ENCODE data around the gene ULK4. TPM values are rescaled to one million over a fixed set of nuclear protein-coding genes. Genes with fewer than 3 reads are reported as not detected.
"Not testable (repeated sequence)": the region's sequence is repeated elsewhere in the genome, so short reads cannot be mapped to it uniquely, and the experiment has no call there.

Gene ULK4
- total RNA-seq, 4 donors from 2014 or later: 13.3 to 23.4 (median 17.9) TPM

GRCh38 chr3:41872157-41872556 is 89.7 kb downstream of the ULK4 start:
- Histone ChIP-seq H3K36me3 (no peaks in the 10 kb centered on the region), H3K9me3 (peaks cover 0 to 4% (median 0%) of the 10 kb centered on the region in 4 donors), H3K4me3 (no peak overlapping the region), H3K27me3 (no peaks in the 10 kb centered on the region), H3K4me1 (no peaks in the 10 kb centered on the region), H3K27ac (no peak overlapping the region)
- TF ChIP-seq EP300 (IDR thresholded peaks at IDR 0.05): no peak
- no peak for TF ChIP-seq POLR2A (IDR thresholded peaks at IDR 0.05)
- no peak for TF ChIP-seq CTCF (IDR thresholded peaks at IDR 0.05)
- no peak for DNase-seq (ENCODE audit: low spot score in 2 of 2)
- 65 to 71% methylated on average over 1 of the region's 1 CpG for WGBS, 2 donors

GRCh38 chr3:41867533-41867932 is 94.4 kb downstream of the ULK4 start:
- Histone ChIP-seq H3K4me3 (no peak overlapping the region), H3K4me1 (no peaks in the 10 kb centered on the region), H3K9me3 (peaks cover 0 to 4% (median 0%) of the 10 kb centered on the region in 4 donors), H3K27ac (no peak overlapping the region), H3K36me3 (no peaks in the 10 kb centered on the region), H3K27me3 (no peaks in the 10 kb centered on the region)
- TF ChIP-seq POLR2A (IDR thresholded peaks at IDR 0.05): no peak
- TF ChIP-seq EP300 (IDR thresholded peaks at IDR 0.05): no peak
- no peak for TF ChIP-seq CTCF (IDR thresholded peaks at IDR 0.05)
- DNase-seq (ENCODE audit: low spot score in 2 of 2): no peak
- 86 to 97% methylated on average over 2 of the region's 2 CpGs for WGBS, 2 donors

- TF ChIP-seq POLR2A (IDR thresholded peaks at IDR 0.05) (no peak), CTCF (IDR thresholded peaks at IDR 0.05) (no peak), EP300 (IDR thresholded peaks at IDR 0.05) (no peak)
- peaks cover 0 to 10% (median 0%) of the 10 kb centered on the region in 4 donors for H3K9me3 ChIP-seq
- no peak for DNase-seq (ENCODE audit: low spot score in 2 of 2)
Measured at GRCh38 chr3:41866298-41866697, 95.6 kb downstream of the ULK4 start.

GRCh38 chr3:41863024-41863423 is 98.9 kb downstream of the ULK4 start:
- no peak for TF ChIP-seq EP300 (IDR thresholded peaks at IDR 0.05)
- no peak for TF ChIP-seq POLR2A (IDR thresholded peaks at IDR 0.05)
- no peak for TF ChIP-seq CTCF (IDR thresholded peaks at IDR 0.05)
- no peak for DNase-seq (ENCODE audit: low spot score in 2 of 2)
- H3K4me3 ChIP-seq: no peak overlapping the region
- 100% methylated on average over 1 of the region's 1 CpG for WGBS, 2 donors
- no peak overlapping the region for H3K27ac ChIP-seq
- no peaks in the 10 kb centered on the region for H3K36me3 ChIP-seq
- H3K4me1 ChIP-seq: no peaks in the 10 kb centered on the region
- no peaks in the 10 kb centered on the region for H3K27me3 ChIP-seq
- peaks cover 0 to 10% (median 0%) of the 10 kb centered on the region in 4 donors for H3K9me3 ChIP-seq

More at GRCh38 chr3:41866298-41866697, 95.6 kb downstream of the ULK4 start:
- Histone ChIP-seq H3K27ac (no peak overlapping the region), H3K4me1 (no peaks in the 10 kb centered on the region), H3K4me3 (no peak overlapping the region), H3K27me3 (no peaks in the 10 kb centered on the region), H3K36me3 (no peaks in the 10 kb centered on the region)
- 88 to 90% methylated on average over 6 of the region's 6 CpGs for WGBS, 2 donors

GRCh38 chr3:41860489-41860888 is 101.4 kb downstream of the ULK4 start:
- not testable (repeated sequence) for H3K4me3 ChIP-seq; H3K27me3 ChIP-seq; H3K4me1 ChIP-seq; H3K36me3 ChIP-seq; H3K9me3 ChIP-seq; H3K27ac ChIP-seq; DNase-seq (ENCODE audit: low spot score in 2 of 2)
- WGBS, 2 donors: 97 to 100% methylated on average over 2 of the region's 2 CpGs

- DNase-seq (ENCODE audit: low spot score in 2 of 2): no peak
- Histone ChIP-seq H3K27ac (no peak overlapping the region), H3K27me3 (no peaks in the 10 kb centered on the region), H3K4me1 (no peaks in the 10 kb centered on the region), H3K4me3 (no peak overlapping the region), H3K9me3 (no peaks in the 10 kb centered on the region), H3K36me3 (no peaks in the 10 kb centered on the region)
- 93% methylated on average over 6 of the region's 6 CpGs for WGBS, 2 donors
- TF ChIP-seq EP300 (IDR thresholded peaks at IDR 0.05) (no peak), CTCF (IDR thresholded peaks at IDR 0.05) (no peak), POLR2A (IDR thresholded peaks at IDR 0.05) (no peak)
Measured at GRCh38 chr3:41854956-41855355, 106.9 kb downstream of the ULK4 start.

Measured in tibial nerve (tissue), 4 donors.